WTC11 (cell line): ENCODE data around the gene SETD9. TPM values are rescaled to one million over a fixed set of nuclear protein-coding genes. Genes with fewer than 3 reads are reported as not detected.

Experiments used
- ATAC-seq: fragments of 200-7000 bp; cut with Tn5 transposase; 2 replicates; pipeline ENCODE4 v1.10.0; 2021; ENCODE audit warnings: mild to moderate bottlenecking, moderate library complexity
- CTCF ChIA-PET: fragments of 300-600 bp; sonication (Branson Sonifier 250); formaldehyde crosslinking; loops from one replicate; lab custom pipeline; 2021; ENCODE audit warnings: antibody characterized with exemption; lab: Charles Lee
- POLR2A ChIA-PET: fragments of 350-600 bp; sonication (Branson Sonifier 250); formaldehyde crosslinking; loops from one replicate; lab custom pipeline; 2021; ENCODE audit warnings: antibody characterized with exemption; lab: Charles Lee
- DNase-seq: peaks from one replicate; pipeline ENCODE4 v3.0.0; 2021; ENCODE audit warnings: low spot score
- H3K27ac Mint-ChIP-seq: 2 replicates; pipeline ENCODE4 v1.8.0; 2021; ENCODE audit warnings: mixed read lengths
- H3K27me3 Mint-ChIP-seq: 2 replicates; pipeline ENCODE4 v1.8.0; 2021; ENCODE audit warnings: low read depth, mild to moderate bottlenecking, moderate library complexity, mixed read lengths
- H3K36me3 Mint-ChIP-seq: 2 replicates; pipeline ENCODE4 v1.8.0; 2021; ENCODE audit warnings: mixed read lengths
- H3K4me1 Mint-ChIP-seq: 2 replicates; pipeline ENCODE4 v1.8.0; 2022; ENCODE audit warnings: mixed read lengths
- H3K4me3 Mint-ChIP-seq: 2 replicates; pipeline ENCODE4 v1.8.0; 2021; ENCODE audit warnings: mild to moderate bottlenecking, moderate library complexity, mixed read lengths
- H3K9me3 Mint-ChIP-seq: 2 replicates; pipeline ENCODE4 v1.8.0; 2021; ENCODE audit warnings: mixed read lengths
- CREM ChIP-seq: sonication (generic); formaldehyde crosslinking; IDR thresholded peaks from 2 replicates; pipeline ENCODE4 v1.8.1; 2022; ENCODE audit warnings: mild to moderate bottlenecking, missing genetic modification reagents, moderate library complexity
- ETV6 ChIP-seq: sonication (generic); formaldehyde crosslinking; IDR thresholded peaks from 2 replicates; pipeline ENCODE4 v1.8.1; 2022; ENCODE audit warnings: mild to moderate bottlenecking, missing genetic modification reagents
- HMGA2 ChIP-seq: fragments of 250-450 bp; sonication (Bioruptor Pico); IDR thresholded peaks from 2 replicates; pipeline ENCODE4 v1.4.0; 2021; ENCODE audit warnings: mild to moderate bottlenecking, moderate library complexity
- MXD4 ChIP-seq: fragments of 250-450 bp; sonication (Bioruptor Pico); IDR thresholded peaks from 2 replicates; pipeline ENCODE4 v1.8.0; 2021; ENCODE audit warnings: mild to moderate bottlenecking, moderate library complexity, borderline replicate concordance
- OVOL2 ChIP-seq: fragments of 250-450 bp; sonication (Bioruptor Pico); IDR thresholded peaks from 2 replicates; pipeline ENCODE4 v1.9.0; 2021; ENCODE audit warnings: mild to moderate bottlenecking, borderline replicate concordance
- TCF7 ChIP-seq: sonication (generic); formaldehyde crosslinking; IDR thresholded peaks from 2 replicates; pipeline ENCODE4 v1.8.0; 2022; ENCODE audit warnings: mild to moderate bottlenecking, low read depth, missing genetic modification reagents, moderate library complexity
- ZNF219 ChIP-seq: sonication (generic); formaldehyde crosslinking; IDR thresholded peaks from 2 replicates; pipeline ENCODE4 v1.8.0; 2023; ENCODE audit warnings: missing genetic modification reagents, mild to moderate bottlenecking, borderline replicate concordance
- ZNF263 ChIP-seq: sonication (generic); formaldehyde crosslinking; IDR thresholded peaks from 2 replicates; pipeline ENCODE4 v1.8.1; 2022; ENCODE audit warnings: low read depth, mild to moderate bottlenecking, moderate library complexity, missing genetic modification reagents
- ZNF396 ChIP-seq: fragments of 250-450 bp; sonication (Bioruptor Pico); IDR thresholded peaks from 2 replicates; pipeline ENCODE4 v1.8.0; 2021; ENCODE audit warnings: mild to moderate bottlenecking, moderate library complexity, borderline replicate concordance
- total RNA-seq: library from RNA; stranded (reverse); gene quantifications from 3 replicates; pipeline ENCODE4 v1.2.3, GENCODE V29; 2021
- TF ChIP-seq, protein P1 (sequence below): fragments of 250-450 bp; sonication (Bioruptor Pico); IDR thresholded peaks from 2 replicates; pipeline ENCODE4 v1.9.0; 2021; ENCODE audit warnings: mild to moderate bottlenecking
- TF ChIP-seq, protein P2 (sequence below): sonication (generic); formaldehyde crosslinking; IDR thresholded peaks from 2 replicates; pipeline ENCODE4 v1.8.0; 2023; ENCODE audit warnings: missing genetic modification reagents, mild to moderate bottlenecking, borderline replicate concordance
- TF ChIP-seq, protein P3 (sequence below): sonication (generic); formaldehyde crosslinking; IDR thresholded peaks from 2 replicates; pipeline ENCODE4 v1.8.1; 2023; ENCODE audit warnings: mild to moderate bottlenecking, missing genetic modification reagents
- TF ChIP-seq, protein P4 (sequence below): fragments of 250-450 bp; sonication (Bioruptor Pico); IDR thresholded peaks from 2 replicates; pipeline ENCODE4 v1.9.0; 2021; ENCODE audit warnings: mild to moderate bottlenecking
- TF ChIP-seq, protein P5 (sequence below): sonication (generic); formaldehyde crosslinking; IDR thresholded peaks from 2 replicates; pipeline ENCODE4 v1.8.0; 2022; ENCODE audit warnings: mild to moderate bottlenecking, missing genetic modification reagents
- TF ChIP-seq, protein P6 (sequence below): sonication (generic); formaldehyde crosslinking; IDR thresholded peaks from 2 replicates; pipeline ENCODE4 v1.8.1; 2023; ENCODE audit warnings: mild to moderate bottlenecking, moderate library complexity, missing genetic modification reagents
- TF ChIP-seq, protein P7 (sequence below): sonication (generic); formaldehyde crosslinking; IDR thresholded peaks from 2 replicates; pipeline ENCODE4 v1.8.0; 2022; ENCODE audit warnings: mild to moderate bottlenecking, missing genetic modification reagents
- TF ChIP-seq, protein P8 (sequence below): sonication (generic); formaldehyde crosslinking; IDR thresholded peaks from 2 replicates; pipeline ENCODE4 v1.8.1; 2023; ENCODE audit warnings: mild to moderate bottlenecking, missing genetic modification reagents
- TF ChIP-seq, protein P9 (sequence below): sonication (generic); formaldehyde crosslinking; IDR thresholded peaks from 2 replicates; pipeline ENCODE4 v1.8.1; 2022; ENCODE audit warnings: mild to moderate bottlenecking, moderate library complexity, missing genetic modification reagents

The SETD9 gene
- total RNA-seq, 1 experiment from 2014 or later: 6.7 TPM

DNA sequence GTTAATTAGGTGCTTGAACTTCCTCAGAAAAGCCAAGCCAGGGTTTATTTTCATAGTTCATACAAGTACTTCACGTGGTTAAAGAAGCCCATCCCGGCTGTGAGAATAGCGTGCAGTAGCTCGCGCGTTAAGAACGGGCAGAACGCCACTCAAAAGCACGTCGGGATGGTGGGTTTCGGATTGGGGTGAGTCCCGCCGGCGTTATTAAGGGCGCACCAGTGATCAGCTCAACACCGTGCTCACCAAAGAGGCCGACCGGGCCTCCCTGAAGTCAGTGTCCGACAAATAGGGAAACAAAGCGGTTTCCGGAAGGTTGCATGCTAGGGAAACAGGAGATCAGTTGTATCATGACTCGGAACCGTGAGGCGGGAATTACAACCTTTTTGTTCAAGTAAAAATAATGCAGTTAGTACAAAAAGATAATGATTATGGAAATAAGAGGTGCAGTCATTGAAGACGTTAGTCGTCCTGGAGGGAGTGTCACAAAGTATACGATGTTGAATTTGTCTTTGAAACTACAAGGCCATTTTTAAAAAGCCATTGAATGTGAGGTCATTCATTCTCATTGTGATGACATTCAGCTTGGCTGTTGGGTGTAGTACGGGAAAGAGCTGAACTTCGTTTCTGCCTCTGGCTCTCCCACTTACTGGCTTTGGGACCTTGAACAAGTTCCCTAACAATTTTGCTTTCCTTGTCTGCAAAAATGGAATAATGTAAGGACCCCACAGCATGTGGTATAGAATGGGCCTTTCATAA, 992 bp downstream of the SETD9 start:
- H3K36me3 Mint-ChIP-seq: peaks cover 6% of the 10 kb centered on the region
- peak overlapping the region; percentile 79 for H3K4me3 Mint-ChIP-seq
- H3K27me3 Mint-ChIP-seq: no peaks in the 10 kb centered on the region; the same call in 1 of the 2 replicates
- H3K27ac Mint-ChIP-seq: peak overlapping the region; percentile 97
- ChIA-PET CTCF (interaction anchor here (1.0 to 3.3 kb wide), 6 partner anchors 10 to 640 kb away, joined by 3 to 22 read pairs (median 6); no protein-coding TSS in a partner anchor), POLR2A (interaction anchor here (0.5 to 2.6 kb wide), 12 partner anchors 8 to 357 kb away, joined by 3 to 29 read pairs (median 4); partner anchors contain the start of gene GPBP1)
- no peaks in the 10 kb centered on the region for H3K9me3 Mint-ChIP-seq
- ATAC-seq (peak; percentile 4), DNase-seq (peak; percentile 28)
- H3K4me1 Mint-ChIP-seq: peaks cover 28% of the 10 kb centered on the region
- TF ChIP-seq, protein P1, sequence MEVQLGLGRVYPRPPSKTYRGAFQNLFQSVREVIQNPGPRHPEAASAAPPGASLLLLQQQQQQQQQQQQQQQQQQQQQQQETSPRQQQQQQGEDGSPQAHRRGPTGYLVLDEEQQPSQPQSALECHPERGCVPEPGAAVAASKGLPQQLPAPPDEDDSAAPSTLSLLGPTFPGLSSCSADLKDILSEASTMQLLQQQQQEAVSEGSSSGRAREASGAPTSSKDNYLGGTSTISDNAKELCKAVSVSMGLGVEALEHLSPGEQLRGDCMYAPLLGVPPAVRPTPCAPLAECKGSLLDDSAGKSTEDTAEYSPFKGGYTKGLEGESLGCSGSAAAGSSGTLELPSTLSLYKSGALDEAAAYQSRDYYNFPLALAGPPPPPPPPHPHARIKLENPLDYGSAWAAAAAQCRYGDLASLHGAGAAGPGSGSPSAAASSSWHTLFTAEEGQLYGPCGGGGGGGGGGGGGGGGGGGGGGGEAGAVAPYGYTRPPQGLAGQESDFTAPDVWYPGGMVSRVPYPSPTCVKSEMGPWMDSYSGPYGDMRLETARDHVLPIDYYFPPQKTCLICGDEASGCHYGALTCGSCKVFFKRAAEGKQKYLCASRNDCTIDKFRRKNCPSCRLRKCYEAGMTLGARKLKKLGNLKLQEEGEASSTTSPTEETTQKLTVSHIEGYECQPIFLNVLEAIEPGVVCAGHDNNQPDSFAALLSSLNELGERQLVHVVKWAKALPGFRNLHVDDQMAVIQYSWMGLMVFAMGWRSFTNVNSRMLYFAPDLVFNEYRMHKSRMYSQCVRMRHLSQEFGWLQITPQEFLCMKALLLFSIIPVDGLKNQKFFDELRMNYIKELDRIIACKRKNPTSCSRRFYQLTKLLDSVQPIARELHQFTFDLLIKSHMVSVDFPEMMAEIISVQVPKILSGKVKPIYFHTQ (CRISPR knock-in tag): 0 out of 2 replicates have a peak, but pooled peaks have one; percentile 84
- no peak for TF ChIP-seq CREM (CRISPR knock-in tag)
- TF ChIP-seq ETV6: no peak
- peak; percentile 25; the same call in 1 of the 2 replicates for TF ChIP-seq HMGA2 (CRISPR knock-in tag)
- TF ChIP-seq, protein P2, sequence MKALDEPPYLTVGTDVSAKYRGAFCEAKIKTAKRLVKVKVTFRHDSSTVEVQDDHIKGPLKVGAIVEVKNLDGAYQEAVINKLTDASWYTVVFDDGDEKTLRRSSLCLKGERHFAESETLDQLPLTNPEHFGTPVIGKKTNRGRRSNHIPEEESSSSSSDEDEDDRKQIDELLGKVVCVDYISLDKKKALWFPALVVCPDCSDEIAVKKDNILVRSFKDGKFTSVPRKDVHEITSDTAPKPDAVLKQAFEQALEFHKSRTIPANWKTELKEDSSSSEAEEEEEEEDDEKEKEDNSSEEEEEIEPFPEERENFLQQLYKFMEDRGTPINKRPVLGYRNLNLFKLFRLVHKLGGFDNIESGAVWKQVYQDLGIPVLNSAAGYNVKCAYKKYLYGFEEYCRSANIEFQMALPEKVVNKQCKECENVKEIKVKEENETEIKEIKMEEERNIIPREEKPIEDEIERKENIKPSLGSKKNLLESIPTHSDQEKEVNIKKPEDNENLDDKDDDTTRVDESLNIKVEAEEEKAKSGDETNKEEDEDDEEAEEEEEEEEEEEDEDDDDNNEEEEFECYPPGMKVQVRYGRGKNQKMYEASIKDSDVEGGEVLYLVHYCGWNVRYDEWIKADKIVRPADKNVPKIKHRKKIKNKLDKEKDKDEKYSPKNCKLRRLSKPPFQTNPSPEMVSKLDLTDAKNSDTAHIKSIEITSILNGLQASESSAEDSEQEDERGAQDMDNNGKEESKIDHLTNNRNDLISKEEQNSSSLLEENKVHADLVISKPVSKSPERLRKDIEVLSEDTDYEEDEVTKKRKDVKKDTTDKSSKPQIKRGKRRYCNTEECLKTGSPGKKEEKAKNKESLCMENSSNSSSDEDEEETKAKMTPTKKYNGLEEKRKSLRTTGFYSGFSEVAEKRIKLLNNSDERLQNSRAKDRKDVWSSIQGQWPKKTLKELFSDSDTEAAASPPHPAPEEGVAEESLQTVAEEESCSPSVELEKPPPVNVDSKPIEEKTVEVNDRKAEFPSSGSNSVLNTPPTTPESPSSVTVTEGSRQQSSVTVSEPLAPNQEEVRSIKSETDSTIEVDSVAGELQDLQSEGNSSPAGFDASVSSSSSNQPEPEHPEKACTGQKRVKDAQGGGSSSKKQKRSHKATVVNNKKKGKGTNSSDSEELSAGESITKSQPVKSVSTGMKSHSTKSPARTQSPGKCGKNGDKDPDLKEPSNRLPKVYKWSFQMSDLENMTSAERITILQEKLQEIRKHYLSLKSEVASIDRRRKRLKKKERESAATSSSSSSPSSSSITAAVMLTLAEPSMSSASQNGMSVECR (CRISPR knock-in tag): 0 out of 2 replicates have a peak, but pooled peaks have one; percentile 40
- TF ChIP-seq ZNF219 (CRISPR knock-in tag): no peak
- no peak for TF ChIP-seq TCF7
- TF ChIP-seq OVOL2 (CRISPR knock-in tag): no peak
- TF ChIP-seq, protein P3, sequence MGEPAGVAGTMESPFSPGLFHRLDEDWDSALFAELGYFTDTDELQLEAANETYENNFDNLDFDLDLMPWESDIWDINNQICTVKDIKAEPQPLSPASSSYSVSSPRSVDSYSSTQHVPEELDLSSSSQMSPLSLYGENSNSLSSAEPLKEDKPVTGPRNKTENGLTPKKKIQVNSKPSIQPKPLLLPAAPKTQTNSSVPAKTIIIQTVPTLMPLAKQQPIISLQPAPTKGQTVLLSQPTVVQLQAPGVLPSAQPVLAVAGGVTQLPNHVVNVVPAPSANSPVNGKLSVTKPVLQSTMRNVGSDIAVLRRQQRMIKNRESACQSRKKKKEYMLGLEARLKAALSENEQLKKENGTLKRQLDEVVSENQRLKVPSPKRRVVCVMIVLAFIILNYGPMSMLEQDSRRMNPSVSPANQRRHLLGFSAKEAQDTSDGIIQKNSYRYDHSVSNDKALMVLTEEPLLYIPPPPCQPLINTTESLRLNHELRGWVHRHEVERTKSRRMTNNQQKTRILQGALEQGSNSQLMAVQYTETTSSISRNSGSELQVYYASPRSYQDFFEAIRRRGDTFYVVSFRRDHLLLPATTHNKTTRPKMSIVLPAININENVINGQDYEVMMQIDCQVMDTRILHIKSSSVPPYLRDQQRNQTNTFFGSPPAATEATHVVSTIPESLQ (CRISPR knock-in tag): no peak
- TF ChIP-seq, protein P4, sequence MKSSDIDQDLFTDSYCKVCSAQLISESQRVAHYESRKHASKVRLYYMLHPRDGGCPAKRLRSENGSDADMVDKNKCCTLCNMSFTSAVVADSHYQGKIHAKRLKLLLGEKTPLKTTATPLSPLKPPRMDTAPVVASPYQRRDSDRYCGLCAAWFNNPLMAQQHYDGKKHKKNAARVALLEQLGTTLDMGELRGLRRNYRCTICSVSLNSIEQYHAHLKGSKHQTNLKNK (CRISPR knock-in tag): no peak
- TF ChIP-seq, protein P5, sequence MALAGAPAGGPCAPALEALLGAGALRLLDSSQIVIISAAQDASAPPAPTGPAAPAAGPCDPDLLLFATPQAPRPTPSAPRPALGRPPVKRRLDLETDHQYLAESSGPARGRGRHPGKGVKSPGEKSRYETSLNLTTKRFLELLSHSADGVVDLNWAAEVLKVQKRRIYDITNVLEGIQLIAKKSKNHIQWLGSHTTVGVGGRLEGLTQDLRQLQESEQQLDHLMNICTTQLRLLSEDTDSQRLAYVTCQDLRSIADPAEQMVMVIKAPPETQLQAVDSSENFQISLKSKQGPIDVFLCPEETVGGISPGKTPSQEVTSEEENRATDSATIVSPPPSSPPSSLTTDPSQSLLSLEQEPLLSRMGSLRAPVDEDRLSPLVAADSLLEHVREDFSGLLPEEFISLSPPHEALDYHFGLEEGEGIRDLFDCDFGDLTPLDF: no peak
- TF ChIP-seq, protein P6, sequence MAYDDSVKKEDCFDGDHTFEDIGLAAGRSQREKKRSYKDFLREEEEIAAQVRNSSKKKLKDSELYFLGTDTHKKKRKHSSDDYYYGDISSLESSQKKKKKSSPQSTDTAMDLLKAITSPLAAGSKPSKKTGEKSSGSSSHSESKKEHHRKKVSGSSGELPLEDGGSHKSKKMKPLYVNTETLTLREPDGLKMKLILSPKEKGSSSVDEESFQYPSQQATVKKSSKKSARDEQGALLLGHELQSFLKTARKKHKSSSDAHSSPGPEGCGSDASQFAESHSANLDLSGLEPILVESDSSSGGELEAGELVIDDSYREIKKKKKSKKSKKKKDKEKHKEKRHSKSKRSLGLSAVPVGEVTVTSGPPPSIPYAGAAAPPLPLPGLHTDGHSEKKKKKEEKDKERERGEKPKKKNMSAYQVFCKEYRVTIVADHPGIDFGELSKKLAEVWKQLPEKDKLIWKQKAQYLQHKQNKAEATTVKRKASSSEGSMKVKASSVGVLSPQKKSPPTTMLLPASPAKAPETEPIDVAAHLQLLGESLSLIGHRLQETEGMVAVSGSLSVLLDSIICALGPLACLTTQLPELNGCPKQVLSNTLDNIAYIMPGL (CRISPR knock-in tag): no peak; the same call in 1 of the 2 replicates
- TF ChIP-seq, protein P7, sequence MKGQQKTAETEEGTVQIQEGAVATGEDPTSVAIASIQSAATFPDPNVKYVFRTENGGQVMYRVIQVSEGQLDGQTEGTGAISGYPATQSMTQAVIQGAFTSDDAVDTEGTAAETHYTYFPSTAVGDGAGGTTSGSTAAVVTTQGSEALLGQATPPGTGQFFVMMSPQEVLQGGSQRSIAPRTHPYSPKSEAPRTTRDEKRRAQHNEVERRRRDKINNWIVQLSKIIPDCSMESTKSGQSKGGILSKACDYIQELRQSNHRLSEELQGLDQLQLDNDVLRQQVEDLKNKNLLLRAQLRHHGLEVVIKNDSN: peak; percentile 43; the same call in 1 of the 2 replicates
- TF ChIP-seq, protein P8, sequence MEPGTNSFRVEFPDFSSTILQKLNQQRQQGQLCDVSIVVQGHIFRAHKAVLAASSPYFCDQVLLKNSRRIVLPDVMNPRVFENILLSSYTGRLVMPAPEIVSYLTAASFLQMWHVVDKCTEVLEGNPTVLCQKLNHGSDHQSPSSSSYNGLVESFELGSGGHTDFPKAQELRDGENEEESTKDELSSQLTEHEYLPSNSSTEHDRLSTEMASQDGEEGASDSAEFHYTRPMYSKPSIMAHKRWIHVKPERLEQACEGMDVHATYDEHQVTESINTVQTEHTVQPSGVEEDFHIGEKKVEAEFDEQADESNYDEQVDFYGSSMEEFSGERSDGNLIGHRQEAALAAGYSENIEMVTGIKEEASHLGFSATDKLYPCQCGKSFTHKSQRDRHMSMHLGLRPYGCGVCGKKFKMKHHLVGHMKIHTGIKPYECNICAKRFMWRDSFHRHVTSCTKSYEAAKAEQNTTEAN: no peak
- TF ChIP-seq ZNF263 (CRISPR knock-in tag): no peak
- TF ChIP-seq, protein P9, sequence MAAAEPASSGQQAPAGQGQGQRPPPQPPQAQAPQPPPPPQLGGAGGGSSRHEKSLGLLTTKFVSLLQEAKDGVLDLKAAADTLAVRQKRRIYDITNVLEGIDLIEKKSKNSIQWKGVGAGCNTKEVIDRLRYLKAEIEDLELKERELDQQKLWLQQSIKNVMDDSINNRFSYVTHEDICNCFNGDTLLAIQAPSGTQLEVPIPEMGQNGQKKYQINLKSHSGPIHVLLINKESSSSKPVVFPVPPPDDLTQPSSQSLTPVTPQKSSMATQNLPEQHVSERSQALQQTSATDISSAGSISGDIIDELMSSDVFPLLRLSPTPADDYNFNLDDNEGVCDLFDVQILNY (CRISPR knock-in tag): no peak
- TF ChIP-seq ZNF396 (CRISPR knock-in tag): no peak
- TF ChIP-seq MXD4 (CRISPR knock-in tag): no peak
